SU-DHL-6 (cell line): Measurements from ENCODE around the gene RAPGEF6.

Experiments used
- H2AFZ ChIP-seq: fragments of 200-600 bp; sonication (generic); 2 replicates; pipeline ENCODE4 v1.6.1; 2014; ENCODE audit warnings: low read depth, mild to moderate bottlenecking, moderate library complexity, mixed read lengths, antibody characterized with exemption, low read length; ENCODE audit not compliant: severe bottlenecking
- H3F3A ChIP-seq: fragments of 200-600 bp; shearing (Covaris generic); 2 replicates; pipeline ENCODE4 v1.6.0; 2016; ENCODE audit warnings: antibody characterized with exemption, mild to moderate bottlenecking; ENCODE audit not compliant: insufficient read depth
- H3K27ac ChIP-seq: fragments of 200-600 bp; sonication (generic); 2 replicates; pipeline ENCODE4 v1.5.1; 2016; ENCODE audit warnings: low read depth, mild to moderate bottlenecking, low read length, moderate library complexity, mixed read lengths
- H3K27me3 ChIP-seq: fragments of 200-600 bp; sonication (generic), shearing (Covaris generic); 2 replicates; pipeline ENCODE4 v1.6.0; 2014; ENCODE audit warnings: mild to moderate bottlenecking, low read length
- H3K36me3 ChIP-seq: fragments of 200-600 bp; sonication (generic); 2 replicates; pipeline ENCODE4 v1.6.1; 2014; ENCODE audit warnings: mild to moderate bottlenecking, low read length, mixed read lengths
- H3K4me2 ChIP-seq: fragments of 300-600, 200-600 bp; shearing (Covaris generic), sonication (generic); 2 replicates; pipeline ENCODE4 v1.6.0; 2014; ENCODE audit warnings: low read length, low read depth, mild to moderate bottlenecking; ENCODE audit not compliant: poor library complexity, severe bottlenecking
- H3K4me3 ChIP-seq: fragments of 200-600 bp; sonication (generic); 2 replicates; pipeline ENCODE4 v1.5.1; 2014; ENCODE audit warnings: antibody characterized with exemption, low read length, mild to moderate bottlenecking, mixed read lengths; ENCODE audit not compliant: insufficient read depth, poor library complexity, severe bottlenecking
- H3K79me2 ChIP-seq: fragments of 200-600 bp; sonication (generic); 2 replicates; pipeline ENCODE4 v1.6.1; 2014; ENCODE audit warnings: mild to moderate bottlenecking, low read length, moderate library complexity; ENCODE audit not compliant: insufficient read depth
- H3K9ac ChIP-seq: fragments of 200-600 bp; sonication (generic); 2 replicates; pipeline ENCODE4 v1.7.0; 2014; ENCODE audit warnings: mild to moderate bottlenecking, low read length
- H3K9me2 ChIP-seq: fragments of 200-600 bp; sonication (generic); replicated peaks from 2 replicates; pipeline ENCODE4 v1.6.1; 2014; ENCODE audit warnings: low read length; ENCODE audit not compliant: insufficient read depth
- H3K9me3 ChIP-seq: fragments of 200-600 bp; sonication (generic); 2 replicates; pipeline ENCODE4 v1.6.1; 2014; ENCODE audit warnings: low read length, mixed read lengths; ENCODE audit not compliant: insufficient read depth
- H4K20me1 ChIP-seq: fragments of 200-600 bp; sonication (generic); 2 replicates; pipeline ENCODE4 v1.6.1; 2014; ENCODE audit warnings: low read depth, mild to moderate bottlenecking, antibody characterized with exemption, low read length, moderate library complexity, mixed read lengths
- CTCF ChIP-seq: fragments of 200-600 bp; sonication (generic); IDR thresholded peaks from one replicate; pipeline ENCODE4 v1.5.1; 2017; ENCODE audit warnings: antibody characterized with exemption, mild to moderate bottlenecking, low read length, moderate library complexity; ENCODE audit not compliant: insufficient read depth, poor library complexity, severe bottlenecking
- EZH2phosphoT487 ChIP-seq: fragments of 200-600 bp; sonication (generic), shearing (Covaris generic); conservative IDR thresholded peaks from 2 replicates; pipeline ENCODE4 v1.6.1; 2018; ENCODE audit warnings: mild to moderate bottlenecking, antibody characterized with exemption, low read length, moderate library complexity, mixed read lengths

The RAPGEF6 gene

GRCh38 chr5:131386779-131387178 is 248.2 kb downstream of the RAPGEF6 start:
- Histone ChIP-seq H3K4me2 (no peak overlapping the region), H3K79me2 (peaks cover 40% of the 10 kb centered on the region), H3K4me3 (no peak overlapping the region), H4K20me1 (no peaks in the 10 kb centered on the region), H3K9me3 (no peaks in the 10 kb centered on the region), H3K9me2 (no peaks in the 10 kb centered on the region), H3K36me3 (peaks cover 19% of the 10 kb centered on the region; the same call in 1 of the 2 replicates), H3K27ac (no peak overlapping the region), H2AFZ (no peak overlapping the region), H3K9ac (no peak overlapping the region), H3K27me3 (no peaks in the 10 kb centered on the region), H3F3A (peaks cover 44% of the 10 kb centered on the region)
- no peak for TF ChIP-seq CTCF
- no peak for TF ChIP-seq EZH2phosphoT487

- Histone ChIP-seq H3K36me3 (peaks cover 19% of the 10 kb centered on the region; the same call in 1 of the 2 replicates), H3K27ac (no peak overlapping the region), H3K79me2 (peaks cover 44% of the 10 kb centered on the region), H3K9ac (no peak overlapping the region), H3F3A (peaks cover 48% of the 10 kb centered on the region), H3K4me3 (no peak overlapping the region), H3K4me2 (no peak overlapping the region), H3K9me2 (no peaks in the 10 kb centered on the region), H2AFZ (no peak overlapping the region), H3K27me3 (no peaks in the 10 kb centered on the region), H4K20me1 (no peaks in the 10 kb centered on the region), H3K9me3 (no peaks in the 10 kb centered on the region)
- TF ChIP-seq CTCF = no peak
- no peak for TF ChIP-seq EZH2phosphoT487
Observed at GRCh38 chr5:131386124-131386523, 248.9 kb downstream of the RAPGEF6 start.

GRCh38 chr5:131384616-131385214 is 250.3 kb downstream of the RAPGEF6 start:
- Histone ChIP-seq H3K79me2 (peaks cover 51% of the 10 kb centered on the region), H3K9ac (no peak overlapping the region)

More at GRCh38 chr5:131384616-131385214, 250.3 kb downstream of the RAPGEF6 start:
- Histone ChIP-seq H3K36me3 (peaks cover 15% of the 10 kb centered on the region; the same call in 1 of the 2 replicates), H3K27ac (no peak overlapping the region), H3K27me3 (no peaks in the 10 kb centered on the region), H4K20me1 (no peaks in the 10 kb centered on the region), H3K9me2 (no peaks in the 10 kb centered on the region), H3K9me3 (no peaks in the 10 kb centered on the region), H3K4me2 (no peak overlapping the region), H3K4me3 (no peak overlapping the region), H2AFZ (no peak overlapping the region), H3F3A (peaks cover 56% of the 10 kb centered on the region)
- TF ChIP-seq EZH2phosphoT487 (no peak), CTCF (no peak)
